Fibroblast of skin of abdomen (primary cell): Measurements from ENCODE around the gene CAV2. TPM values are rescaled to one million over a fixed set of nuclear protein-coding genes. Genes with fewer than 3 reads are reported as not detected.
A peak's percentile ranks its signal among the peaks of the same experiment; 100 is the strongest.
"Not testable (repeated sequence)": the region's sequence is repeated elsewhere in the genome, so short reads cannot be mapped to it uniquely, and the experiment has no call there.

ENCODE experiments used
- DNase-seq: peaks from one replicate; pipeline ENCODE4 v3.0.0-alpha.2; 2013
- polyA plus RNA-seq, 2 experiments: library from polyadenylated mRNA; unstranded; fragments of 120-200 nt; gene quantifications; one replicate each; pipeline ENCODE4 v1.2.1, GENCODE V29; 2013; ENCODE audit not compliant: insufficient read length in 2 of 2

The CAV2 gene, protein sequence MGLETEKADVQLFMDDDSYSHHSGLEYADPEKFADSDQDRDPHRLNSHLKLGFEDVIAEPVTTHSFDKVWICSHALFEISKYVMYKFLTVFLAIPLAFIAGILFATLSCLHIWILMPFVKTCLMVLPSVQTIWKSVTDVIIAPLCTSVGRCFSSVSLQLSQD
- polyA plus RNA-seq (2013, experiment 1 of 2; ENCODE audit: insufficient read length) = 93.6 TPM
- 92.8 TPM for polyA plus RNA-seq (2013, experiment 2 of 2; ENCODE audit: insufficient read length)

DNA sequence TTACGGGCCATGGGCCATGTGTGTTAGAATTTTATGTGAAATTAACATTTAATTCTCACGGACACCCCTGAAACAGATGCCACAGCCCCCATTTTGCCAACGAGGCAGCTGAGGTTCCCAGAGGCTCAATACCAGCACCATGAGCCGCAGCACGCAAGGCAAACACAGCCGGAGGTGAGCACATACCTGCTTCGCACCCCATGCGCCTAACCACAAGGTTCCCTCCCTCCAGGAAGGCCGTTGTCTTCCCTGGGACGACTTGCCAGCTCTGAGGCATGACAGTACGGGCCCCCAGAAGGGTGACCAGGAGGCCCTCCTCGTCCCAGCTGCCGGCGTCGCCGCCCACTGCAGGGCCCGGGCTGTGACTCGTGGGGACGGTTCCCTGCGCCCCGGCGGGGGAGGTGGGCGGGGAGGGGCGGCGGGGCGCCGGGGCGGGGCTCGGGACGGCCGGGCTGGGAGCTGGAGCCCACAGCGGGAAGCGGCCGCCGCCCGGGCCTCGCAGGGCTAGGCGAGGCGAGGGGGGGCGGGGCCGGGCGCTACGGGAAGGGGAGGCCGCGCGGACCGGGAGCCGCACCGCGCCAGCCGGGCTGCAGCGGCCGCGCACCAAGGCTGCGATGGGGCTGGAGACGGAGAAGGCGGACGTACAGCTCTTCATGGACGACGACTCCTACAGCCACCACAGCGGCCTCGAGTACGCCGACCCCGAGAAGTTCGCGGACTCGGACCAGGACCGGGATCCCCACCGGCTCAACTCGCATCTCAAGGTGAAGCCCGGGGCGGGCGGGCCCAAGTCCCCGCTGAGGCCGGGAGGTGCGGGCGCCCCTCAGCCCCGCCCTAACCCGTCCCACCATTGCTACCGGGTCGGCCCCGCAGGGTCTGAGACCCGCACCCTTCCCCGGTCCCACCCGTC is at the start of gene CAV2:
CAV2 (plus strand) TSS at position 571 of the 910 bp plus-strand sequence; CDS start at position 615, 44 bp downstream.
- DNase-seq = peak; percentile 72

DNA sequence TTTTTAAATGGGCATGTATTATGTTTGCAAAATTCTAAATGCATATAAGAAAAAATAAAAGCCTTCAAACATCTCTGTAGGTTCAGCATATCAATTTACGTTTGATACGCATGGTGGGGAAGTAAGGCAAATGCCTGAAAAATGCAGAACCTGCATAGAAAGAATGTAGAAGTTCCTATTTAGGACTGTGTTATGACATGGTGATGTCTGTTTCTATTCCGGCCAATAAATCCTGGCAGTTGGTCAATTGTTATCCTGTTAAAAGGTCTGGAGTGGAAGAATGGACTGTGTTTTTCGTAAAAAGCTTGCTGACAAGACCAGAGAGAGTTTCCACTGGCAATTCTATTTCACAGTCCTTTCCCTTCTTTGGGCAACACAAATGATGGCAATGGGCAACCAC is 49.6 kb upstream of the CAV2 start:
- peak; percentile 37 for DNase-seq

DNA sequence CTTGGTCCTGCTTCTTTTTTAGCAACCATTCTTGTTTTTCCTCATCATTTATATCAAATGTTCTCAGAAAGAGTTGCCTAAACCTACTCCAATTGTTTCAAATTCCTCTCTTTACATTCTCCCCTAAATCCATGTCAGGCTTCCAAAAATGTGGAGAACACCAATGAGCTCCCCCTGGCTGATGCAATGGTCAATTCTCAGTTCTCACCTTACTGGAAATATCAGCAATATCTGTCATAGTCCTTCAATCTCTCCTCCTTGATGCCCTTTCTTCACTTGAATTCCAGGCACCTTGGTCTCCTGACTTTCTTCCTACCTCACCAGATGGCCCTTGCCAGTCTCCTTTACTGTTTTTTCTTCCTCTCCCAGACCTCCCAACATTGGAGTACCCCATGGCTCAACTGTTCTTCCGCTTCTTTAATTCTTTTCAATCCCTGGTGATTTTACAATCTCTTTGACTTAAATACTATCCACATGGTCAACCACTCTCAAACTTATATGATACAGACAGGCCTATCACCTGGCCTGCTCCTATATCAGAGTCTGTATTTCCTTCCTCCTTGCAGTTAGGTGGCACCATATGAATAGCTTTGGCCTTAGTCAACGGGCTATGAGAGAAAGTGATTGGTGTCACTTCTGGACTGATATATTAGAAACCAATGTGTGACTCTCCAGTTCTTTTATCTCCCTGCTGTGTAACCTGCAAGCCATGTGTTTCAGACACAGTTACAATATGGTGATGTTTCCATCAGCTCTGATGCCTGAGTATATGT is 47.4 kb upstream of the CAV2 start:
- no peak for DNase-seq

DNA sequence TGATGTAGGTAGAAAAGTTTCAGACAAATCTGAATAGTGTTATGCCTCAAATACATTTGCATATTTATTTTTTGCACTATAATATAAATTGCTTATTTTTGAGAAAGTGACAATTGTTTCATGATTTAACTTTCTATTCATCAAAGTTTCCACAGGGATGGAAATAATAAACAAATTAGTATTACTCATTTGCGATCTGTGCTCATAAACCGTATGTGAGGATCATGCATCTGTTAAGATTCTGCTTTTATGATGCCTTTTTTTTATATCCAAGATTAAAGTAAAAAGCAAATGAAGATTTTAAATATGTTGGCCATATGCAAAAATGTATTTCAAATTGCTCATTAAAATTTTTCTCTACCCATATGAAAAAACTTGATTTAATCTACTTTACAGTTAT is 45.2 kb upstream of the CAV2 start:
- DNase-seq = no peak

DNA sequence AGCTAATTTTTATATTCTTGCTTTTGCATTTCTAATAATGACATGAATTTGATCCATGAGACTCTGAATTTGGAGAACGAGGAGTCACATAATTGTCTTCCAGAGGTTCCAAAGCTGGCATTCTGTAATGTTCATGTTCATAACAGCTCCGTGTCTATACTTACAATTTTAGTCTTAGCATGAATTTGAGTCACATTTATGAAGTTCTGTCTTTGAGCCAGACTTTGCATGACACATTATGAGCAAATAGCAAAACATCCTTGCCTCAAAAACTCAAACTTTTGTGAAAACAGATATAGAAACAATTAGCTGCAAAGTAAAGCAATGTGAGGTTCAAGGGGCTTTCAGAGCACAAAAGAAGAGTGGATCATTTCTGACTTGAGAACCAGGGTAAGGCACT is 44.5 kb upstream of the CAV2 start:
- DNase-seq = peak; percentile 75

DNA sequence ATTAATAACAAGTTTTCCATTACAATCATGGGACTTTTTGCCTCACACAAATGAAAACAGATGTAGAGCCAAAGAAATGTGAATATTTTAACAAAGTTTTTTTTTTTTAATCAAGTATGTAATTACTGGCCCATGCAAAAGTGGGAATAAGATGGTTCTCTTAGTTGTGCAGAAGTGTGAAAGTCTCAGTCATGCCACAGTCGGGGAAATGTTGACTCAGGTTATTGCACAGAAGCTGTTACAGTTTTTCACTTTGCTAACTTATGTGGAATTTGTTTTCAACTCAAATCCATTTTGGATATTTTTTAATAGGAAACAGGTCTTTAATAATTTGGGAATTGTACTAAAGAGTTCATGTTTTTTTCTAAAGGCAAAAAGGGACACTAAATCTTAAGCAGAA is 44.0 kb upstream of the CAV2 start:
- DNase-seq = no peak

DNA sequence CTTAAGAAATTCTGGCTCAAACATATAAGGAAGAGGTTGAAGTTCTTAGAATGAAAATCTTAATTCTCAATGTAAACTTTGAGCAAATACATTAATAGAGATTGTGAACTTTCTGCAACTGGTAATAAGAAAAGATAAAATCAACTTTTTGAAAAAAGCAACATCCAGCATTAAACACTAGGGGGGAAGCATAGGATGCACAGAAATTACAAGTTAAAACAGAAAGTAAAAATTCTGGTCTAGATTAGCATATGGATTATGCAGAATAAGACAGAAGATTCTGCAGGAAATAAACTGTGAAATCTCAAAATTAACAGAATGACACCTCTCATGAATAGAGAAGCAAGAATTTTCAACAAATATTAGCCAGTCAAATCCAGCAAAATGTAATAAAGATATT is 38.0 kb upstream of the CAV2 start:
- DNase-seq = no peak

DNA sequence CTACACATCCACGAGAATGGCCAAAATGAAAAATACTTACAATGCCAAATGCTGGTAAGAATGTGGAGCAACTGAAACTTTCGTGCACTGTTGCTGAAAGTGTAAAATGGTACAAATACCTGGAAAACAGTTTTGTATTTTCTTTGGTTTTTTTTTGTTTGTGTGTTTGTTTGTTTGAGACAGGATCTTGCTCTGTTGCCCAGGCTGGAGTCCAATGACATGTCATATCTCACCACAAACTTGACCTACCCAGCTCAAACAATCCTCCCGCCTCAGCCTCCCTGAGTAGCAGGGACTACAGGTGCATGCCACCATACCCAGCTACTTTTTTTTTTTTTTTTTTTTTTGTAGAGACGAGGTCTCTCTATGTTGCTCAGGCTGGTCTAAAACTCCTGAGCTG is 35.6 kb upstream of the CAV2 start:
- DNase-seq = no peak

DNA sequence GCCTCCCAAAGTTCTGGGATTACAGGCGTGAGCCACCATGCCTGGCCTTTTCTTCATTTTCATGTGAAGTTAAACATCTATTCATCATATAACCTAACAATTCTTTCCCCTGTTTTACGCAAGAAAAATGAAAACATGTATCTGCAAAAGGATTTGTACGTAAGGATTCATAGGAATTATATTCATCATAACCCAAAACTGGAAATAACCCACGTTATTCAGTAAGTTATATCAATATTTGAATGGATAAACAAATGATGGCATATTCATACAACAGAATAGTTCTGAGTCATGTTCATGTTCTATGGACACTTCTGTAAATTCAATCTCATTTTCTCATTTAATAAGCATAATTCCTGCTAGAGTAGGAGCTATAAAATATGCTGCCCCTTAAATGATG is 35.2 kb upstream of the CAV2 start:
- no peak for DNase-seq

DNA sequence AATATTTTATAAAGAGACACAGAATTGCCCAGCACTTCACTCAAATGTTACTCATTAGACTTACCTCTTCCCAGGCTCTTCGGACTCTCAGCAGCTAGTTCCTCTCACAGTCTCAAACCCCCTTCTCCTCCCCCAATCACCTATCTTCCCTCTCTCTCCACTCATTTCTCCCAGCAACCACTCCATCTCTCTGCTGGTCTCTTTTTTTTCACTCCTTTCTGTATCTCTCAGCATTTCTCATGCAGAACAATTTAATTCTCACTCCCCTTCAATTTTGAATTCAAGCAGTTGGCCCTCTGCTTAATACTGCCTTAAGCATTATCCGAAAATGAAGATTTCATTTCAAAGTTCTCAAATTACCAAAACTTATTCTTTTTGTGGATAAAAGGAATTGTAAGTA is 34.4 kb upstream of the CAV2 start:
- no peak for DNase-seq

DNA sequence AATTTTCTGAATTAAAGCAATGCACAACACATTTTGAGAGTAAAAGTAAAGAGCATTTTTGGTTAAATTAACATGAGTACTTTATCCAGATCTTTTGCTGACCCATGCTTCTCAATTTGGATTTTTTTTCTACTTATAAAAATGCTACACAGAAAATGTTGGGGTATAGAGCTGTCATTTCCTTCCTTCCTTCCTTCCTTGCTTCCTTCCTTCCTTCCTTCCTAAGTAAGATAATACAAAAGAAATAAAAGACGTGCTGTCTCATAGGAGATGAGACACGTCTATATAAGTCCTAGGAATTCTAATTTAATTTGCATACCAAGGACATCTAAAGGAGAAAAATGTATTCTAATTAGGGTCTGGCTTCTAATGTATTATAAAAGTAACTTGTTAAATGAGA is 31.0 kb upstream of the CAV2 start:
- no peak for DNase-seq

DNA sequence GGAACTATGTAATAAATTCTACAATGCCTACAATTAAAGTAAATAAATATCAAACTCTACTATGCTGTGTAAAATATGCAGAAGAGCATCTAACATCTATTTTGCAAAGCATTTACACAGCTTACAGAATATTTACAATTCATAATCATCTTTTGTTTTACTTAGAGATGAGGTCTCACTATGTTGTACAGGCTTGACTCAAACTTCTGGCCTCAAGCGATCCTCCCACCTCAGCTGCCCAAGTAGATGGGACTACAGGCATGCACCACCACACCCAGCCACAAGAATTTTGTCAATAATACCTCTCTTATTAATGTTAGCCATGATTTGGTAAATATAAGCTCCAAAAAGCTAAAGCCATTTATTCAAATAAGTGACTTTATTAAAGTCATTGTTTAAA is 21.9 kb upstream of the CAV2 start:
- DNase-seq = no peak

DNA sequence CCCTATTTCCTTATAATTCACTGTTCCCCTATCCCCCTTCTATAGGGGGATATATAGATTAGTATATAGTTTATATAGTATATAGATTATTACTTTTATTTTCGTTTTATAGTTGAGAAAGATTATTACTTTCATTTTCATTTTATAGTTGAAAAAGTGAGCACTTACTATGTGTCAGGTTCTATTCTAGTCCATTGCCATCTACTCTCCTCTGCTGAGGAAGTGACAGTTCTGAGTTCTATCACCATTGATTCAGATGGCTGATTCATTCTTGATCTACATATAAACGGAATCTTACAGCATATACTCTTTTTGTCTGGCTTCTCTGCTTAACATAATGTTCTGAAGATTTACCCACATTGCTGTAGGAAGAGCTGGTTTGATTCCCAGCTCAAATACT is 20.7 kb upstream of the CAV2 start:
- DNase-seq = no peak

DNA sequence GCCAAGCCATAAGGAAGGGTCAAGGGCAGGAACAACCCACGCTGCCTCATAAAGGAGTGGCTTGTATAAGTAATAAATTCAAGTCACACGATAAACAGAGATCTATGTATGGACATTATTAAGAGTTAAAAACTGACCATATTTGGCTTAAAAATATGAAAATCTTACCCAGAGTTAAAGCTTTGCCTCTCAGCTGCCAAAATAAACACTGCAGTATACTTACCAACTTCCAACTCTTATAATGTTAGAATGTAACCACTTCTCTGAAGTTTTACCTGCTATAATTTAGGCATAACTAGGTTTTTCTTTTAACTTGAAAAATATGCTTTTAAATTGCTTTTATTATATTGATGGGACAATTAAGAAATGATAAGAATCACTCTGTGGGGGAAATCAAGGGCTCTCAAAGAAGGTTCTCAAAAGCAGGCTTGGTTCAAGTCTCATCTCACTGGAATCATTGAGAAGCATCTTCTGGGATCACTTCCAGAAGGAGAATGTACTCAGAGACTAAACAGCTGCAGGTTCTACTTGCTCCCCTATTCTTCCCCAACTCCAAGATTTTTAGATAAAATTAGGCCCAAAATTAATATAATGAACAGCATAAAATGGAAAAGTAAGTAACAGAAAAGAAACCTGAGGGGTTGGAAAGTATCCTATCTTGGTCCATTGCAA is 16.1 kb upstream of the CAV2 start:
- DNase-seq = no peak

DNA sequence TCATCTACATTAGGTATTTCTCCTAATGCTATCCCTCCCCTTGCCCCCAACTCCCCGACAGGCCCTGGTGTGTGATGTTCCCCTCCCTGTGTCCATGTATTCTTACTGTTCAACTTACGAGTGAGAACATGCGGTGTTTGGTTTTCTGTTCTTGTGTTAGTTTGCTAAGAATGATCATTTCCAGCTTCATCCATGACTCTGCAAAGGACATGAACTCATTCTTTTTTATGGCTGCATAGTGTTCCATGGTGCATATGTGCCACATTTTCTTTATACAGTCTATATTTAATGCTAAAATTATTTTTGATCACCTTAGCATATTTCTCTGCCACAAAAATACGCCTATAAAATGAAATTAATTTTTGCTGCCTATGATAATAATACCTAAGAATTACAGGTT is 15.1 kb upstream of the CAV2 start:
- DNase-seq = not testable (repeated sequence)

DNA sequence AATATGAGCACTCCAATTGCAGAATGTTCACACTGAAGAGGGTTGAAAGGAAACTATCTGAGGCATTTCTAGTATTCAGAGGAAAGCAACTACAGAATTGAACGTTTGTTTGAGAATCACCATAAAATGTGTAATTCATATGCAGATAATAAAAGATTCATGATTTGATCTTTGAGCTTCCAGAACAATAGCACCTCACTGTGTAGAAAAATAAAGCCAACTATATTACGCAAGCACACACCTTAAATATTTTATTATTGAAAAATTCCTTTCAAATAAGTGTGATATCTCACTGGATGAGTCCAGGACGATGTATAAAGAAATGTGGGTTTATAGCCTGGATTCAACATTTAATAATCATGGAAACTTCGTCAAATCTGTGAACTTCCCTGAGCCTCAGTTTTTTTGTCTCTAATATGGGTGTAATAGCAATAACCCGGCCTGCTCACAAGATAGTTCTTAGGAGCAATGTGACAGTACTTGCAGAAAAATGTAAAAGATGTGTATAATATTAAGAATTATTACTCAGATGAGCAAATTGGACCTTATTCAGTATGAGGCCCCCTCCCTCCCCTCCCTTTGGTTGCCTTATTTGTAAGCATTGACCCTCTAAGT is 11.5 kb upstream of the CAV2 start:
- no peak for DNase-seq

DNA sequence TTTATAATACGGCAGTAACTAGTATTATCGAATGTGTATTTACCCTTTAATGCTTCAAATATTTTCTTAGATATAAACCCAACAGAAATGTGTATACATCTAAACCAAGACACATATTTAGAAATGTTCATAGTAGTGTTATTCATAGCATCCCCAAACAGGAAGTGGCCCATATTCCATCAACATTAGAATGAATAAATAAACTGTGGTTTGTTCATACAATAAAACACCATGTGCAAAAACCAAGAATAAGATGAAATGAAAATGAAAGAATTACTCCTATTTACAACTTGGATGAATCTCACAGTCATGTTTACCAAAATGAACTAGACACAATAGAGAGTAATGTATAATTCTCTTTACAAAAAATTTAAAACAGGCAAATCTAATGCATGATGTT is 9.2 kb upstream of the CAV2 start:
- DNase-seq = no peak

DNA sequence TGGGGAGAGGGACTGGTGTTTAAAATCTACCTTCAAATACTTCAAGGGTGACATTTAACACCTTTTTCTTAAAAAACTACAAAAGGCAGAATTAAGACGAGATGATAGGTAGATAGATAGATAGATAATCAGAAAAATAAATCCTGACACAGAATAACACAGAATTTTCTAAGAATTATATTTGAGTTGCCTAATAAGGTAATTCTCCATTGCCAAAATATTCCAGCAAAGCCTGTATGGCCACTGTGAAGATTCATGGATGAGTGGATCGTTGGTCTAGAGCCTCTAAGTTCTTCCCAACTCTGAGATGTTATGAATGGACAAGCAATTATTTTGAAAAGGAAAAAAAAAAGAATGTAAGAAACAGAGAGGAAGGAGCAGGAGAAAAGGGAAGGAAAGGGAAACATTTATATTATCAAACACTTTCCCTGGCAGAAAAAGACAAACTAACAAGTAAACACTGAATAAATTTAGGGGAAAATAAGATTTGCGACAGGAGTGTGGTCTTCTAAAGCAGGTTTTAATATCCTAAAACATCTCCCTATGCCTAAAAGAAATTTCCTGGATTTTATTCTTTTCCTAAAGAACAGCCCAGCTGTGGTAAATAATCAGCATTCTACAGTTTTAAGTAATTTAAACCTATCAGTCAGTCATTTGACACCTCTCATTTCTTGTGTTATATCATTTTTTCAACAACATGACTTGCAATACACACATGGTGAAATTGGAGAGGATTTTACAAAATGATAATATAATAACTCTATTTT is 7.5 kb upstream of the CAV2 start:
- no peak for DNase-seq

DNA sequence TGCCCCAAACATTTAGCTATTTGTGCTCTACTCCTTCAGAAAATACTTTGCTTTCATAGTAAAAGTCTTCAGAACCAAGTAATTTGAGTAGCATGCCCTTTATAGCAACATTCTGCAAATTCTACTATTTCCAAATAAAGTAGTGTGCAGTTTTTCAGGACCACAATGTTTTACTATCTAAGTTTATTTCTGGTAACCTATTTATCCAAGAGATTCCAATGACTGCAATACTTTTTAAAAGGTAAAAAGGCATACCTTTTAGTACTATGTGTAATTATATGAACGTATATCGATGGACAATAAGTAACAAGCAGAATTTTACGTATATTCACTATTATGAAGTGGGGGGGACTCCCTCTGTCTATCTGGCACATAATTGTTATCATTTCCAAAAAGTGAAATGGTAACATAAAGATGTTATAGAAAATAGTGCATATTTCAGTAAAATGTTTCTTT is 6.9 kb upstream of the CAV2 start:
- no peak for DNase-seq

DNA sequence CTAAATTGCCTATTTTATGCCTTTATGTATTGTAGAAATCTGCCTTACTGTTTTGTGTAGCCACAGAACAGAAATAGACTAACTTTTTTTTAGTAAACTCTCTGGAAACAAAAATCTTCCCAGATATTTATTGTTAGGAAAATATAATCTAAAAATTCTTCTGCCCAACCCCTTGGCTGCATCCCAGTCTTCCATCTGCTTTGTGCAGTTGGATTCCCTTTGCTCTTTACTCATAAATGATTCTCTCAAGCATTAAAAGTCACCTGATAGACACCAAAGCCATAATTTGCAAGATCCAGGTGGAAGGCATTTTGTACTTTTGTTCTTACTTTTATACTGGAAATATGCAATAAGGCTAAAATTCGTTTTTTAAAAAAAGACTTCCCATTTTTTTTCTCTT is 6.1 kb upstream of the CAV2 start:
- no peak for DNase-seq

DNA sequence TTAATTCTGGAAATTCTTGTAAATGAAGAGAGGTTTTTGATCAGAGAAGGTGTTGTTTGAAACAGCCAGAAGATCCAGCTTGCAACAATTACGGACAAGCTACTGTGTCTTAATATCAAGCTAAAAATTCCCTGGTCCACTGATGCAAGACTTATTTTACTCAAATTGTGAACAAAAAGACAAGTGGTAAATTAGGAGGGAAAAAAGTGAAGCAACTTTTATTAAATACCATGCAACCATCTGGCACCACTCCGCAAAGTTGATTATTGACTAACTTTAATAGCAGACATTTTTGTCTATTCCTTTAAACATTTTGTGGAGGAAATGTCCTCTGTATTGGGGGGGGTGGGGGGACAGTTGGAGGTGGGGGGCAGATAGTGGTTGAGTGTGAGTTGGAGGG is 5.1 kb upstream of the CAV2 start:
- no peak for DNase-seq
